H1 (cell line): ENCODE data around the gene INO80. TPM values are rescaled to one million over a fixed set of nuclear protein-coding genes. Genes with fewer than 3 reads are reported as not detected.

Source experiments
- CTCF ChIA-PET: fragments of 300-600 bp; sonication (Branson Sonifier 250); formaldehyde crosslinking; loops from one replicate; lab custom pipeline; 2021; ENCODE audit not compliant: partially characterized antibody; lab: Charles Lee
- POLR2A ChIA-PET: fragments of 300-600 bp; sonication (Branson Sonifier 250); formaldehyde crosslinking; loops from one replicate; lab custom pipeline; 2021; ENCODE audit warnings: inconsistent platforms; ENCODE audit not compliant: partially characterized antibody; lab: Charles Lee
- DNase-seq, 2 experiments: peaks; one replicate each; pipeline versions ENCODE4 v3.0.0 to v3.0.0-alpha.2; 2010 to 2022; ENCODE audit warnings: low spot score in 2 of 2, low read depth in 1 of 2, mixed read lengths in 1 of 2
- FAIRE-seq: peaks from 2 replicates; lab custom pipeline; 2011; peaks lifted over from hg19 to GRCh38; lab: Jason Lieb, UNC
- H2AFZ ChIP-seq: 2 replicates; pipeline ENCODE4 v1.8.1; 2012; ENCODE audit warnings: low read length, inconsistent platforms
- H2AK5ac ChIP-seq: 2 replicates; pipeline ENCODE4 v1.6.1; 2013; ENCODE audit warnings: low read depth, low read length
- H2BK120ac ChIP-seq: replicated peaks from 2 replicates; pipeline ENCODE3; 2013; ENCODE audit warnings: low read depth, low read length, inconsistent platforms
- H2BK12ac ChIP-seq: 2 replicates; pipeline ENCODE4 v1.6.1; 2013; ENCODE audit warnings: low read depth, low read length
- H2BK15ac ChIP-seq: 2 replicates; pipeline ENCODE4 v1.6.1; 2013; ENCODE audit warnings: low read length
- H2BK20ac ChIP-seq: 2 replicates; pipeline ENCODE4 v1.6.1; 2013; ENCODE audit warnings: low read length
- H2BK5ac ChIP-seq: 2 replicates; pipeline ENCODE4 v1.6.1; 2013; ENCODE audit warnings: low read depth, low read length
- H3K14ac ChIP-seq: 2 replicates; pipeline ENCODE4 v1.6.1; 2013; ENCODE audit warnings: inconsistent platforms; ENCODE audit not compliant: insufficient read length
- H3K18ac ChIP-seq: 2 replicates; pipeline ENCODE4 v1.6.1; 2013; ENCODE audit warnings: low read length; ENCODE audit errors: extremely low read depth
- H3K23ac ChIP-seq: 2 replicates; pipeline ENCODE4 v1.6.1; 2013; ENCODE audit warnings: inconsistent platforms; ENCODE audit not compliant: insufficient read length
- H3K23me2 ChIP-seq: 2 replicates; pipeline ENCODE4 v1.6.1; 2013; ENCODE audit warnings: low read depth, low read length
- H3K27ac ChIP-seq: 2 replicates; pipeline ENCODE4 v1.6.1; 2011; ENCODE audit warnings: low read depth, low read length, inconsistent platforms
- H3K27me3 ChIP-seq, 4 experiments: replicated peaks in 1 of 4; 1 replicate in 1 of 4; 2 replicates in 3 of 4; pipeline versions ENCODE4 v1.6.1 to v1.8.1; 2011 to 2013; ENCODE audit warnings: low read length in 3 of 4, mild to moderate bottlenecking in 3 of 4, inconsistent platforms in 2 of 4, mixed read lengths in 2 of 4, moderate library complexity in 1 of 4; ENCODE audit not compliant: control insufficient read depth in 3 of 4, insufficient read depth in 3 of 4; ENCODE audit errors: extremely low read depth in 1 of 4
- H3K36me3 ChIP-seq, 4 experiments: 2 replicates each; pipeline versions ENCODE4 v1.6.1 to v1.8.1; 2011 to 2013; ENCODE audit warnings: mild to moderate bottlenecking in 4 of 4, low read length in 3 of 4, moderate library complexity in 2 of 4, control low read depth in 1 of 4, inconsistent platforms in 1 of 4; ENCODE audit not compliant: insufficient read depth in 4 of 4, control insufficient read depth in 2 of 4
- H3K4ac ChIP-seq: replicated peaks from 2 replicates; pipeline ENCODE3; 2013; ENCODE audit warnings: low read length, low read depth, mixed read lengths, inconsistent platforms; ENCODE audit not compliant: insufficient read length
- H3K4me1 ChIP-seq, 4 experiments: replicated peaks in 1 of 4; 1 replicate in 1 of 4; 2 replicates in 3 of 4; pipeline versions ENCODE4 v1.6.1 to v1.8.1; 2011 to 2013; ENCODE audit warnings: low read length in 3 of 4, inconsistent platforms in 2 of 4, mixed read lengths in 1 of 4; ENCODE audit not compliant: insufficient read depth in 4 of 4, control insufficient read depth in 3 of 4
- H3K4me2 ChIP-seq, 2 experiments: 2 replicates each; pipeline versions ENCODE4 v1.6.1 to v1.8.1; 2011 to 2013; ENCODE audit warnings: low read depth in 2 of 2, low read length in 2 of 2, control low read depth in 1 of 2, inconsistent platforms in 1 of 2, mild to moderate bottlenecking in 1 of 2; ENCODE audit not compliant: insufficient read depth in 1 of 2
- H3K4me3 ChIP-seq, 4 experiments: fragments of 200-600, 300-600 bp in 1 of 4; sonication (generic), shearing (Covaris generic), sonication (Bioruptor Twin) in 1 of 4; 2 replicates each; pipeline versions ENCODE4 v1.5.1 to v1.8.1; 2011 to 2016; ENCODE audit warnings: low read length in 4 of 4, low read depth in 3 of 4, control low read depth in 2 of 4, inconsistent platforms in 2 of 4, mild to moderate bottlenecking in 2 of 4, mixed read lengths in 1 of 4, moderate library complexity in 1 of 4; ENCODE audit not compliant: insufficient read depth in 2 of 4; ENCODE audit errors: extremely low read depth in 1 of 4
- H3K56ac ChIP-seq: replicated peaks from 2 replicates; pipeline ENCODE3; 2013; ENCODE audit warnings: low read depth, mild to moderate bottlenecking, mixed read lengths, low read length, inconsistent platforms; ENCODE audit not compliant: insufficient read length
- H3K79me1 ChIP-seq: 2 replicates; pipeline ENCODE4 v1.6.1; 2013; ENCODE audit warnings: low read depth, low read length, control low read depth
- H3K79me2 ChIP-seq, 2 experiments: 2 replicates each; pipeline versions ENCODE4 v1.6.1 to v1.8.1; 2012 to 2013; ENCODE audit warnings: low read length in 2 of 2, mild to moderate bottlenecking in 2 of 2, inconsistent platforms in 1 of 2; ENCODE audit not compliant: insufficient read depth in 2 of 2, control insufficient read depth in 1 of 2
- H3K9ac ChIP-seq, 4 experiments: replicated peaks in 1 of 4; 1 replicate in 1 of 4; 2 replicates in 3 of 4; pipeline versions ENCODE4 v1.6.1 to v1.8.1; 2011 to 2013; ENCODE audit warnings: low read depth in 3 of 4, low read length in 3 of 4, control low read depth in 2 of 4, mild to moderate bottlenecking in 2 of 4, moderate library complexity in 2 of 4, inconsistent platforms in 1 of 4; ENCODE audit errors: extremely low read depth in 1 of 4
- H3K9me3 ChIP-seq, 2 experiments: 2 replicates each; pipeline versions ENCODE4 v1.6.1 to v1.8.1; 2012 to 2013; ENCODE audit warnings: mild to moderate bottlenecking in 2 of 2, moderate library complexity in 2 of 2, control low read depth in 1 of 2, inconsistent platforms in 1 of 2, low read depth in 1 of 2, low read length in 1 of 2, mixed read lengths in 1 of 2; ENCODE audit not compliant: insufficient read depth in 2 of 2
- H4K20me1 ChIP-seq, 2 experiments: replicated peaks in 1 of 2; 2 replicates each; pipeline versions ENCODE3 to v1.8.1; 2011 to 2013; ENCODE audit warnings: inconsistent platforms in 2 of 2, low read length in 2 of 2, mild to moderate bottlenecking in 1 of 2; ENCODE audit not compliant: insufficient read depth in 2 of 2, control insufficient read depth in 1 of 2
- H4K5ac ChIP-seq: 2 replicates; pipeline ENCODE4 v1.6.1; 2013; ENCODE audit warnings: low read length, low read depth, mixed read lengths, inconsistent platforms; ENCODE audit not compliant: insufficient read length
- H4K8ac ChIP-seq: 2 replicates; pipeline ENCODE4 v1.8.0; 2013; ENCODE audit warnings: mild to moderate bottlenecking, moderate library complexity, low read length, inconsistent platforms; ENCODE audit not compliant: insufficient read depth; ENCODE audit errors: extremely low read depth
- H4K91ac ChIP-seq: replicated peaks from 2 replicates; pipeline ENCODE3; 2013; ENCODE audit warnings: low read length, mixed read lengths, inconsistent platforms; ENCODE audit not compliant: insufficient read length
- CEBPB ChIP-seq: IDR thresholded peaks from 2 replicates; pipeline ENCODE4 v1.6.1; 2012; ENCODE audit warnings: low read depth, low read length
- KDM1A ChIP-seq: fragments of 200-600, 300-600 bp; sonication (generic); IDR thresholded peaks from 2 replicates; pipeline ENCODE4 v1.7.1; 2016; ENCODE audit warnings: mild to moderate bottlenecking, low read length, borderline replicate concordance
- PHF8 ChIP-seq: fragments of 200-600 bp; sonication (generic); conservative IDR thresholded peaks from 2 replicates; pipeline ENCODE4 v1.7.1; 2012; ENCODE audit warnings: low read depth, mild to moderate bottlenecking, inconsistent platforms, low read length, moderate library complexity
- RBBP5 ChIP-seq: IDR thresholded peaks from 2 replicates; pipeline ENCODE4 v1.7.1; 2012; ENCODE audit warnings: low read depth, mild to moderate bottlenecking, inconsistent platforms, low read length, moderate library complexity, borderline replicate concordance
- RFX5 ChIP-seq: IDR thresholded peaks from 2 replicates; pipeline ENCODE4 v1.6.1; 2011; ENCODE audit warnings: low read depth, low read length, improper control_type of control experiment, borderline replicate concordance
- RNF2 ChIP-seq: fragments of 200-900, 300-1000 bp; sonication (generic); IDR thresholded peaks from 2 replicates; pipeline ENCODE4 v1.7.1; 2016; ENCODE audit warnings: borderline replicate concordance, low read depth, mild to moderate bottlenecking, antibody characterized with exemption, low read length; ENCODE audit not compliant: poor library complexity, severe bottlenecking; ENCODE audit errors: missing control alignments
- SAP30 ChIP-seq: fragments of 300-600 bp; sonication (generic); IDR thresholded peaks from 2 replicates; pipeline ENCODE4 v1.7.1; 2012; ENCODE audit warnings: low read length, moderate library complexity, mild to moderate bottlenecking, inconsistent platforms; ENCODE audit not compliant: insufficient read depth, insufficient replicate concordance
- ZNF274 ChIP-seq: IDR thresholded peaks from 2 replicates; pipeline ENCODE4 v1.7.0; 2012; ENCODE audit warnings: low read length, borderline replicate concordance; ENCODE audit errors: extremely low read depth
- WGBS, 2 experiments: shearing (Covaris generic) in 1 of 2; methylation state at CpG; one replicate each; pipeline versions ENCODE4 v1.1.6 to v1.1.7; 2013 to 2015; ENCODE audit warnings: low lambda C conversion rate in 2 of 2, mixed read lengths in 2 of 2, inconsistent platforms in 1 of 2, low coverage in 1 of 2, missing lambda C conversion rate in 1 of 2; ENCODE audit not compliant: insufficient replicate concordance in 2 of 2, insufficient coverage in 1 of 2, insufficient read length in 1 of 2; ENCODE audit errors: extremely low coverage in 1 of 2, missing lambda C conversion rate in 1 of 2; 5-methylcytosine and 5-hydroxymethylcytosine counted together
- polyA plus RNA-seq, 7 experiments: library from polyadenylated mRNA; depleted of rRNA in 3 of 7; stranded (reverse) in 5 of 7; unstranded in 2 of 7; fragments of >200 nt in 5 of 7; fragments of 200-250 nt in 2 of 7; gene quantifications; 1 replicate in 5 of 7; 2 replicates in 1 of 7; 4 replicates in 1 of 7; pipeline versions ENCODE4 v1.2.1 to v1.2.3, GENCODE V29; 2011 to 2013; ENCODE audit warnings: missing spikeins in 2 of 7, mixed read lengths in 2 of 7
- total RNA-seq: library from RNA; stranded (reverse); fragmentation: NEBNext Ultra II Directional; extraction: Animal tissue kit (Norgen Biotek cat#: 25700); gene quantifications from 2 replicates; pipeline ENCODE4 v1.2.1, GENCODE V29; 2021

The INO80 gene
- total and polyA plus RNA-seq, 2 of the 8 experiments (the other 6 are each of a cell fraction or from before 2014, with no cell fraction given): 4.3 to 24.5 TPM

DNA sequence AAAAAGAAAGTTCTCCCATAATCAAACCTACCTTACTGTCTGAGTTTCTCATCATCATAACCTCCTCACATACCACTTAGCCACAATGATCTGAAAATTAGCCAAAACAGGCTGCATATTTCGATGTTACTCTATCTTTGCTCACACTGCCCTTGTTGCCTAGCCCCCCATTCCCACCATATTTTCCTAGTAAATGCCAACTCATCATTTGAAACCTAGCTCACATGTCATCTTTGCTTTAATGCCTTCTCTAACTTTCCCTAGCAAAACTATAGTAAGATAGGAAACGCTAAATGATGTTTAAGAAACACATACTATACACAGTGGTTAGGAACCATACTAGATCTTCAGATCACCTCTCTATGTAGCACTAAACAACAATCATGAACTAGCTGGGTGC, 64.9 kb downstream of the INO80 start:
- Histone ChIP-seq H4K20me1 (peaks cover 0 to 3% of the 10 kb centered on the region in 2 experiments), H2AFZ (no peak overlapping the region), H3K56ac (no peak overlapping the region), H2BK15ac (no peak overlapping the region), H3K14ac (no peak overlapping the region), H3K27ac (no peak overlapping the region), H2AK5ac (no peak overlapping the region), H3K9ac (no peak overlapping the region), H4K91ac (no peak overlapping the region), H2BK20ac (no peak overlapping the region), H3K79me2 (no peaks in the 10 kb centered on the region), H3K79me1 (no peaks in the 10 kb centered on the region), H3K4me2 (no peak overlapping the region), H4K8ac (no peak overlapping the region), H3K23me2 (no peaks in the 10 kb centered on the region), H4K5ac (no peak overlapping the region), H2BK120ac (no peak overlapping the region), H3K4me1 (no peaks in the 10 kb centered on the region), H2BK12ac (no peak overlapping the region), H3K4me3 (no peak overlapping the region), H3K27me3 (no peaks in the 10 kb centered on the region), H3K4ac (no peak overlapping the region), H3K36me3 (peaks cover 17 to 72% (median 52%) of the 10 kb centered on the region in 4 experiments), H3K9me3 (no peaks in the 10 kb centered on the region), H2BK5ac (no peak overlapping the region), H3K23ac (no peak overlapping the region), H3K18ac (no peak overlapping the region)
- CTCF ChIA-PET: interaction anchor here (1.6 kb wide), 1 partner anchor 147 kb away, joined by 7 read pairs; no protein-coding TSS in a partner anchor
- DNase-seq (no peak), FAIRE-seq (no peak)
- 100% methylated on average over 2 of the region's 2 CpGs; no CpG with 5 or more reads in 1 of the 2 experiments for WGBS, 2 experiments
- no peak for TF ChIP-seq SAP30
- TF ChIP-seq RBBP5: no peak
- no peak for TF ChIP-seq ZNF274
- no peak for TF ChIP-seq RNF2
- no peak for TF ChIP-seq RFX5
- no peak for TF ChIP-seq CEBPB
- no peak for TF ChIP-seq PHF8
- no peak for TF ChIP-seq KDM1A
- POLR2A ChIA-PET: interaction anchor here (0.7 kb wide), 1 partner anchor 86 kb away, joined by 3 read pairs; no protein-coding TSS in a partner anchor
